Measurements from ENCODE around the gene MED10.

MED10 gene

DNA sequence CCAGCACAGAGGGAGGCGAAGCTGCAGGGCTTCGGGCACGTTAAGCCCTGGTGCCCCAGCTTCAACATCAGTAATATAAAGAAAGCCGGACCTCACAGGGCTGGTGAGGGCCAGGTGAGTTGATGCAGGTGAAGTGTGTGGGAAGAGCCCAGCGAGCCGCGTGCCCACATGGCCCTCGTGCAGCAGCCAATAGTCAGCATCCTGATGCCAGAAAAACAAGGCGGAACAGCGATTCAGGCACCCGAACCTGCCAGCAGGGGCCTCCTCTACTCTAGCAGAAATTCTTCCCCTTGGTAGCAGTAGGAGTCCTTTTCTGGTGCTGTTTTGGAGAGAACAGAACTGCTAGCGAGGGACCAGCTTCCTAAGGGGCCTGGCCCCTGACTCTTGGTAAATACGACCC, 7.8 kb downstream of the MED10 start:
- no peak; the same call in 1 of the 3 replicates for ATAC-seq
- TF ChIP-seq, protein P1, sequence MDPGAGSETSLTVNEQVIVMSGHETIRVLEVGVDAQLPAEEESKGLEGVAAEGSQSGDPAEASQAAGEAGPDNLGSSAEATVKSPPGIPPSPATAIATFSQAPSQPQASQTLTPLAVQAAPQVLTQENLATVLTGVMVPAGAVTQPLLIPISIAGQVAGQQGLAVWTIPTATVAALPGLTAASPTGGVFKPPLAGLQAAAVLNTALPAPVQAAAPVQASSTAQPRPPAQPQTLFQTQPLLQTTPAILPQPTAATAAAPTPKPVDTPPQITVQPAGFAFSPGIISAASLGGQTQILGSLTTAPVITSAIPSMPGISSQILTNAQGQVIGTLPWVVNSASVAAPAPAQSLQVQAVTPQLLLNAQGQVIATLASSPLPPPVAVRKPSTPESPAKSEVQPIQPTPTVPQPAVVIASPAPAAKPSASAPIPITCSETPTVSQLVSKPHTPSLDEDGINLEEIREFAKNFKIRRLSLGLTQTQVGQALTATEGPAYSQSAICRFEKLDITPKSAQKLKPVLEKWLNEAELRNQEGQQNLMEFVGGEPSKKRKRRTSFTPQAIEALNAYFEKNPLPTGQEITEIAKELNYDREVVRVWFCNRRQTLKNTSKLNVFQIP (CRISPR knock-in tag; IDR thresholded peaks at IDR 0.05; ENCODE audit: borderline replicate concordance, low read depth): no peak
- TF ChIP-seq ARNTL (CRISPR knock-in tag; IDR thresholded peaks at IDR 0.05; ENCODE audit: borderline replicate concordance, low read depth) (no peak), SNAI2 (CRISPR knock-in tag; IDR thresholded peaks at IDR 0.05) (no peak), ZNF70 (CRISPR knock-in tag; IDR thresholded peaks at IDR 0.05) (no peak), ZFP30 (CRISPR knock-in tag; IDR thresholded peaks at IDR 0.05) (no peak), BACH2 (CRISPR knock-in tag; IDR thresholded peaks at IDR 0.05; ENCODE audit: borderline replicate concordance) (no peak), ZFP3 (CRISPR knock-in tag; IDR thresholded peaks at IDR 0.05) (no peak), GLIS3 (CRISPR knock-in tag; IDR thresholded peaks at IDR 0.05) (no peak), PPARA (CRISPR knock-in tag; IDR thresholded peaks at IDR 0.05; ENCODE audit: borderline replicate concordance) (no peak), OSR1 (CRISPR knock-in tag; IDR thresholded peaks at IDR 0.05) (no peak)
- TF ChIP-seq, protein P2, sequence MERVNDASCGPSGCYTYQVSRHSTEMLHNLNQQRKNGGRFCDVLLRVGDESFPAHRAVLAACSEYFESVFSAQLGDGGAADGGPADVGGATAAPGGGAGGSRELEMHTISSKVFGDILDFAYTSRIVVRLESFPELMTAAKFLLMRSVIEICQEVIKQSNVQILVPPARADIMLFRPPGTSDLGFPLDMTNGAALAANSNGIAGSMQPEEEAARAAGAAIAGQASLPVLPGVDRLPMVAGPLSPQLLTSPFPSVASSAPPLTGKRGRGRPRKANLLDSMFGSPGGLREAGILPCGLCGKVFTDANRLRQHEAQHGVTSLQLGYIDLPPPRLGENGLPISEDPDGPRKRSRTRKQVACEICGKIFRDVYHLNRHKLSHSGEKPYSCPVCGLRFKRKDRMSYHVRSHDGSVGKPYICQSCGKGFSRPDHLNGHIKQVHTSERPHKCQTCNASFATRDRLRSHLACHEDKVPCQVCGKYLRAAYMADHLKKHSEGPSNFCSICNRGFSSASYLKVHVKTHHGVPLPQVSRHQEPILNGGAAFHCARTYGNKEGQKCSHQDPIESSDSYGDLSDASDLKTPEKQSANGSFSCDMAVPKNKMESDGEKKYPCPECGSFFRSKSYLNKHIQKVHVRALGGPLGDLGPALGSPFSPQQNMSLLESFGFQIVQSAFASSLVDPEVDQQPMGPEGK (CRISPR knock-in tag; IDR thresholded peaks at IDR 0.05; ENCODE audit: borderline replicate concordance): no peak
- TF ChIP-seq, protein P3, sequence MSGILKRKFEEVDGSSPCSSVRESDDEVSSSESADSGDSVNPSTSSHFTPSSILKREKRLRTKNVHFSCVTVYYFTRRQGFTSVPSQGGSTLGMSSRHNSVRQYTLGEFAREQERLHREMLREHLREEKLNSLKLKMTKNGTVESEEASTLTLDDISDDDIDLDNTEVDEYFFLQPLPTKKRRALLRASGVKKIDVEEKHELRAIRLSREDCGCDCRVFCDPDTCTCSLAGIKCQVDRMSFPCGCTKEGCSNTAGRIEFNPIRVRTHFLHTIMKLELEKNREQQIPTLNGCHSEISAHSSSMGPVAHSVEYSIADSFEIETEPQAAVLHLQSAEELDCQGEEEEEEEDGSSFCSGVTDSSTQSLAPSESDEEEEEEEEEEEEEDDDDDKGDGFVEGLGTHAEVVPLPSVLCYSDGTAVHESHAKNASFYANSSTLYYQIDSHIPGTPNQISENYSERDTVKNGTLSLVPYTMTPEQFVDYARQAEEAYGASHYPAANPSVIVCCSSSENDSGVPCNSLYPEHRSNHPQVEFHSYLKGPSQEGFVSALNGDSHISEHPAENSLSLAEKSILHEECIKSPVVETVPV (CRISPR knock-in tag; IDR thresholded peaks at IDR 0.05): no peak

DNA sequence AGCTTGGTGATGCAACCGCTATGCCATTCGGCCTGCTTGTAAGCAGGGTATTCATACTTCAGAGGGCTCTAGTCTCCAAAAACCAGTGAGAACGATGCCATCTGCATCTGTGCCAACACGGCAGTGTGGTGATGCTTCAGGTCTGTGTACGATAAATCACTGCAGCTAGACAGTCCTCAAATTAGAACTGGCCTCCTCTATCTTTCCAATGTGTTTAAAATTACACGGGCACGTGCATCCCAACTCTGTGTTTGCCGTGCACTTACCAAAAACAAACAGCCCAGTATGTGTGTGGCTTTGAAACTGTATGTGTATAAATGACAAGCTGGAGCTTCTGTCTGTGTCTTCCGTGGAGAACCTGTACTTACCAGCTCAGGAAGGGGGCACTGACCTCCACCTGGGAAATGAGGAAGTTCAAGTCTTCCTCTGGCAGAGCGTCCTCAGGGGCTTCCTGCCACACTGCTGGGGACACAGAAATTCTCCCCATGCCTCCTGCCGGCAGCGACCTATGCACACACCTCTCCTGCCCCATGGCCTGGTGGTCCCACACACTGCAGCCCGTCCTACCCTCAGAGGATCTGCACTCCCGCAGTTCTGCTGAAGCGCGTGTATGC, 12.3 kb downstream of the MED10 start:
- ATAC-seq: no peak
- TF ChIP-seq ZFP30 (CRISPR knock-in tag; IDR thresholded peaks at IDR 0.05): no peak
- no peak for TF ChIP-seq ISL1 (CRISPR knock-in tag; IDR thresholded peaks at IDR 0.05)
- TF ChIP-seq ZFP3 (CRISPR knock-in tag; IDR thresholded peaks at IDR 0.05): no peak
- TF ChIP-seq RARB (CRISPR knock-in tag; IDR thresholded peaks at IDR 0.05): no peak
- TF ChIP-seq ZC3H10 (CRISPR knock-in tag; IDR thresholded peaks at IDR 0.05): no peak
- TF ChIP-seq CSDC2 (CRISPR knock-in tag; IDR thresholded peaks at IDR 0.05): no peak
- TF ChIP-seq ZNF8 (CRISPR knock-in tag; IDR thresholded peaks at IDR 0.05): no peak
- no peak for TF ChIP-seq GLIS3 (CRISPR knock-in tag; IDR thresholded peaks at IDR 0.05)
- TF ChIP-seq ARNTL (CRISPR knock-in tag; IDR thresholded peaks at IDR 0.05; ENCODE audit: borderline replicate concordance, low read depth): no peak
- no peak for TF ChIP-seq ZNF70 (CRISPR knock-in tag; IDR thresholded peaks at IDR 0.05)
- TF ChIP-seq TCF4 (CRISPR knock-in tag; IDR thresholded peaks at IDR 0.05; ENCODE audit: borderline replicate concordance): no peak
- TF ChIP-seq BACH2 (CRISPR knock-in tag; IDR thresholded peaks at IDR 0.05; ENCODE audit: borderline replicate concordance): no peak
- TF ChIP-seq, protein P3 (CRISPR knock-in tag; IDR thresholded peaks at IDR 0.05): no peak
- TF ChIP-seq, protein P2 (CRISPR knock-in tag; IDR thresholded peaks at IDR 0.05; ENCODE audit: borderline replicate concordance): no peak
- TF ChIP-seq SNAI2 (CRISPR knock-in tag; IDR thresholded peaks at IDR 0.05): no peak
- TF ChIP-seq PPARA (CRISPR knock-in tag; IDR thresholded peaks at IDR 0.05; ENCODE audit: borderline replicate concordance): no peak
- TF ChIP-seq TOX (CRISPR knock-in tag; IDR thresholded peaks at IDR 0.05; ENCODE audit: borderline replicate concordance): no peak
- TF ChIP-seq, protein P4, sequence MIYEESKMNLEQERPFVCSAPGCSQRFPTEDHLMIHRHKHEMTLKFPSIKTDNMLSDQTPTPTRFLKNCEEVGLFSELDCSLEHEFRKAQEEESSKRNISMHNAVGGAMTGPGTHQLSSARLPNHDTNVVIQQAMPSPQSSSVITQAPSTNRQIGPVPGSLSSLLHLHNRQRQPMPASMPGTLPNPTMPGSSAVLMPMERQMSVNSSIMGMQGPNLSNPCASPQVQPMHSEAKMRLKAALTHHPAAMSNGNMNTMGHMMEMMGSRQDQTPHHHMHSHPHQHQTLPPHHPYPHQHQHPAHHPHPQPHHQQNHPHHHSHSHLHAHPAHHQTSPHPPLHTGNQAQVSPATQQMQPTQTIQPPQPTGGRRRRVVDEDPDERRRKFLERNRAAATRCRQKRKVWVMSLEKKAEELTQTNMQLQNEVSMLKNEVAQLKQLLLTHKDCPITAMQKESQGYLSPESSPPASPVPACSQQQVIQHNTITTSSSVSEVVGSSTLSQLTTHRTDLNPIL (CRISPR knock-in tag; IDR thresholded peaks at IDR 0.05; ENCODE audit: low read depth): no peak
- no peak for TF ChIP-seq ZNF565 (CRISPR knock-in tag; conservative IDR thresholded peaks at IDR 0.05; ENCODE audit: low read depth)
- TF ChIP-seq, protein P1 (CRISPR knock-in tag; IDR thresholded peaks at IDR 0.05; ENCODE audit: borderline replicate concordance, low read depth): no peak
